Upper lobe of right lung (tissue), 1 donor: ENCODE measurements around the gene BICD1. TPM values are rescaled to one million over a fixed set of nuclear protein-coding genes. Genes with fewer than 3 reads are reported as not detected.
A peak's percentile ranks its signal among the peaks of the same experiment; 100 is the strongest.

Experiments used
- ATAC-seq: fragments of 200-7000 bp; cut with Tn5 transposase; one replicate; pipeline ENCODE4 v1.9.1; 2020; ENCODE audit warnings: mild to moderate bottlenecking, moderate library complexity
- DNase-seq: peaks from one replicate; pipeline ENCODE4 v3.0.0-alpha.2; 2020
- H3K27ac ChIP-seq: fragments of 200-600 bp; one replicate; pipeline ENCODE4 v1.8.0; 2022
- H3K27me3 ChIP-seq: fragments of 200-600 bp; one replicate; pipeline ENCODE4 v1.8.0; 2022; ENCODE audit warnings: mild to moderate bottlenecking
- H3K36me3 ChIP-seq: fragments of 200-600 bp; one replicate; pipeline ENCODE4 v1.8.0; 2022
- H3K4me1 ChIP-seq: fragments of 200-600 bp; one replicate; pipeline ENCODE4 v1.8.0; 2022
- H3K4me3 ChIP-seq: fragments of 200-600 bp; one replicate; pipeline ENCODE4 v1.8.0; 2022; ENCODE audit warnings: mild to moderate bottlenecking
- H3K9me3 ChIP-seq: fragments of 200-600 bp; one replicate; pipeline ENCODE4 v1.8.0; 2022
- intact Hi-C: fragments of 100-400 bp; cut with DNase I; formaldehyde crosslinking; loops from one replicate; pipeline ENCODE4 v1.11.0; 2022
- total RNA-seq: library from RNA; stranded (reverse); fragmentation: NEBNext Ultra II Directional; extraction: Animal tissue kit (Norgen Biotek cat#: 25700); gene quantifications from one replicate; pipeline ENCODE4 v1.2.1, GENCODE V29; 2021
- TF ChIP-seq, protein P1 (sequence below): fragments of 200-600 bp; IDR thresholded peaks from one replicate; pipeline ENCODE4 v1.8.0; 2022; ENCODE audit warnings: antibody characterized with exemption
- donor health status: DM: no; HTN: yes; CAD: no; lungs with severe emphysema.

The BICD1 gene
- total RNA-seq, 1 donor from 2014 or later = 18.0 TPM

DNA sequence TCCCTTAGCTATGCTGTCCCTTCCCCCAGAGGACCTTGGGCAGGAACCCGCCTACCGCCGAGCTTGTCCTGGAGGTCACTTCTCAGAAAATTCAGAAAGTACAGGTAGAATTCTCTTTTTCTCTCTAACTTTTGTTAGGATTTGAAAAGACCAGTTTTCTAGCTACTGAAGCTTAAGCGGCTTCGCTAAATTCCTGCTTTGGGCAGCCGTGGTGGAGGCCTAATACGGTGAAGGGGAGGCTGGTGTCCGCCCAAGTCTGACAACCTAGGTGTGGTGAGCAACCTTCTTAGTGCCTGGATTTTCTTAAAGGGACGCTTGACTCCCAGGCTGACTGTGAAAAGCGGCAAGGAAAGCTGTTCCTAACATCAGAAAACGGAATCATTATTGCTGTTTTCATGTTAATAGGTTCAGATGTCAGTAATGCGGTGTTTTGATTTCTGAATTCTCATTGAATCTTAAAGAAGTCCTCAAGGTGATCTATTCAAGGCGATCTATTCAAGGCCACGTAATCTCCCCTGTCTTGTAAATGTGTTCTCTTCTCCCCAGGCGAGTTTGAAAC lies 293.5 kb downstream of the BICD1 start:
- TF ChIP-seq, protein P1, sequence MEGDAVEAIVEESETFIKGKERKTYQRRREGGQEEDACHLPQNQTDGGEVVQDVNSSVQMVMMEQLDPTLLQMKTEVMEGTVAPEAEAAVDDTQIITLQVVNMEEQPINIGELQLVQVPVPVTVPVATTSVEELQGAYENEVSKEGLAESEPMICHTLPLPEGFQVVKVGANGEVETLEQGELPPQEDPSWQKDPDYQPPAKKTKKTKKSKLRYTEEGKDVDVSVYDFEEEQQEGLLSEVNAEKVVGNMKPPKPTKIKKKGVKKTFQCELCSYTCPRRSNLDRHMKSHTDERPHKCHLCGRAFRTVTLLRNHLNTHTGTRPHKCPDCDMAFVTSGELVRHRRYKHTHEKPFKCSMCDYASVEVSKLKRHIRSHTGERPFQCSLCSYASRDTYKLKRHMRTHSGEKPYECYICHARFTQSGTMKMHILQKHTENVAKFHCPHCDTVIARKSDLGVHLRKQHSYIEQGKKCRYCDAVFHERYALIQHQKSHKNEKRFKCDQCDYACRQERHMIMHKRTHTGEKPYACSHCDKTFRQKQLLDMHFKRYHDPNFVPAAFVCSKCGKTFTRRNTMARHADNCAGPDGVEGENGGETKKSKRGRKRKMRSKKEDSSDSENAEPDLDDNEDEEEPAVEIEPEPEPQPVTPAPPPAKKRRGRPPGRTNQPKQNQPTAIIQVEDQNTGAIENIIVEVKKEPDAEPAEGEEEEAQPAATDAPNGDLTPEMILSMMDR = no peak
- Histone ChIP-seq H3K27me3 (no peaks in the 10 kb centered on the region), H3K27ac (peak overlapping the region; percentile 86), H3K36me3 (no peaks in the 10 kb centered on the region), H3K9me3 (no peaks in the 10 kb centered on the region), H3K4me1 (peaks cover 7% of the 10 kb centered on the region), H3K4me3 (peak overlapping the region; percentile 65)
- ATAC-seq (no peak), DNase-seq (no peak)
- intact Hi-C loops = no loop called here

- intact Hi-C loops = no loop called here
- DNase-seq (no peak), ATAC-seq (no peak)
- TF ChIP-seq, protein P1 = no peak
- Histone ChIP-seq H3K9me3 (no peaks in the 10 kb centered on the region), H3K27me3 (no peaks in the 10 kb centered on the region), H3K4me1 (peaks cover 7% of the 10 kb centered on the region), H3K36me3 (no peaks in the 10 kb centered on the region), H3K4me3 (peak overlapping the region; percentile 65), H3K27ac (peak overlapping the region; percentile 86)
Measured at GRCh38 chr12:32400866-32401265, 294.2 kb downstream of the BICD1 start.

GRCh38 chr12:32402170-32402569 lies 295.5 kb downstream of the BICD1 start:
- Histone ChIP-seq H3K4me3 (no peak overlapping the region), H3K36me3 (no peaks in the 10 kb centered on the region), H3K9me3 (no peaks in the 10 kb centered on the region), H3K27me3 (no peaks in the 10 kb centered on the region), H3K27ac (no peak overlapping the region), H3K4me1 (peaks cover 7% of the 10 kb centered on the region)
- TF ChIP-seq, protein P1 = no peak
- intact Hi-C loops = no loop called here
- no peak for DNase-seq
- no peak for ATAC-seq

GRCh38 chr12:32402946-32403345 lies 296.3 kb downstream of the BICD1 start:
- H3K4me3 ChIP-seq = no peak overlapping the region
- peaks cover 7% of the 10 kb centered on the region for H3K4me1 ChIP-seq
- TF ChIP-seq, protein P1 = no peak
- no peak for DNase-seq
- no peak overlapping the region for H3K27ac ChIP-seq
- H3K36me3 ChIP-seq = no peaks in the 10 kb centered on the region
- intact Hi-C loops = no loop called here
- H3K27me3 ChIP-seq = no peaks in the 10 kb centered on the region
- no peaks in the 10 kb centered on the region for H3K9me3 ChIP-seq
- ATAC-seq = no peak

DNA sequence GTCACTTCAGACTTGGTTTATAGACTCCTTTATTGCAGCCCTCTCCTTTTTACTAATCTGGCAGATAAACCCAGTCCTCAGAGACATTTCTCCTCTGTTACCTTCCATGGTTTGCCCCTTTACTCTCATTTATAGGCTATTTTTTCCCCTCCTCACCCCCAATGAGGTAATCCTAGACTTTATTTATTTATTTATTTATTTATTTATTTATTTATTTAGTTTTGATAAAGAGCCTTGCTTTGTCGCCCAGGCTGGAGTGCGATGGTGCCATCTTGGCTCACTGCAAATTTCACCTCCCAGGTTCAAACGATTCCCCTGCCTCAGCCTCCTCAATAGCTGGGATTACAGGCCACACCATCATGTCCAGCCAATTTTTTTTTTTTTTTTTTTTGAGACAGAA lies 301.1 kb downstream of the BICD1 start:
- TF ChIP-seq, protein P1 = no peak
- ATAC-seq (no peak), DNase-seq (no peak)
- intact Hi-C loops = no loop called here
- Histone ChIP-seq H3K27ac (no peak overlapping the region), H3K4me1 (no peaks in the 10 kb centered on the region), H3K9me3 (no peaks in the 10 kb centered on the region), H3K4me3 (no peak overlapping the region), H3K27me3 (no peaks in the 10 kb centered on the region), H3K36me3 (no peaks in the 10 kb centered on the region)

- H3K27ac ChIP-seq = no peak overlapping the region
- DNase-seq (no peak), ATAC-seq (no peak)
- TF ChIP-seq, protein P1 = no peak
- intact Hi-C loops = no loop called here
- no peaks in the 10 kb centered on the region for H3K27me3 ChIP-seq
- no peaks in the 10 kb centered on the region for H3K9me3 ChIP-seq
- no peak overlapping the region for H3K4me3 ChIP-seq
- no peaks in the 10 kb centered on the region for H3K4me1 ChIP-seq
- no peaks in the 10 kb centered on the region for H3K36me3 ChIP-seq
Measured at GRCh38 chr12:32413412-32413811, 306.8 kb downstream of the BICD1 start.
